Vagina (tissue), 2 donors: ENCODE measurements around the gene GOLT1A. TPM values are rescaled to one million over a fixed set of nuclear protein-coding genes. Genes with fewer than 3 reads are reported as not detected.

Source experiments
- DNase-seq, 2 donors: peaks; one replicate each; pipeline ENCODE4 v3.0.0-alpha.2; 2017; ENCODE audit errors: extremely low spot score in 2 of 2
- H3K27ac ChIP-seq: fragments of 200-600 bp; sonication (generic); one replicate; pipeline ENCODE4 v1.5.1; 2019
- H3K27me3 ChIP-seq: fragments of 200-600 bp; sonication (generic); one replicate; pipeline ENCODE4 v1.5.1; 2019
- H3K36me3 ChIP-seq, 2 donors: fragments of 200-600 bp; sonication (generic); one replicate each; pipeline ENCODE4 v1.5.1; 2017 to 2019
- H3K4me1 ChIP-seq: fragments of 200-600 bp; sonication (generic); one replicate; pipeline ENCODE4 v1.5.1; 2019
- H3K4me3 ChIP-seq, 2 donors: fragments of 200-600 bp; sonication (generic); 1 replicate in 1 of 2; 2 replicates in 1 of 2; pipeline ENCODE4 v1.5.1; 2016 to 2019
- H3K9me3 ChIP-seq: fragments of 200-600 bp; sonication (generic); one replicate; pipeline ENCODE4 v1.5.1; 2019
- POLR2A ChIP-seq, 2 donors: fragments of 450-650 bp; IDR thresholded peaks; one replicate each; pipeline ENCODE4 v1.6.1; 2017; ENCODE audit warnings: antibody characterized with exemption in 2 of 2, mild to moderate bottlenecking in 2 of 2, moderate library complexity in 2 of 2
- POLR2AphosphoS5 ChIP-seq, 2 donors: sonication (generic); formaldehyde crosslinking; IDR thresholded peaks; one replicate each; pipeline ENCODE4 v1.9.0; 2017; ENCODE audit warnings: antibody characterized with exemption in 2 of 2, mild to moderate bottlenecking in 2 of 2, low read depth in 1 of 2; ENCODE audit not compliant: insufficient read depth in 1 of 2
- intact Hi-C: fragments of 100-400 bp; cut with DNase I; formaldehyde crosslinking; loops from one replicate; pipeline ENCODE4 v1.15.1; 2023
- total RNA-seq: library from RNA; depleted of rRNA; stranded (reverse); fragments of >200 nt; gene quantifications from one replicate; pipeline ENCODE4 v1.2.3, GENCODE V29; 2016
- TF ChIP-seq, protein P1 (sequence below), 3 experiments: fragments of 450-650 bp in 2 of 3; fragments of 200-600 bp in 1 of 3; sonication (generic) in 1 of 3; IDR thresholded peaks; one replicate each; pipeline ENCODE4 v1.5.1; 2017 to 2019; ENCODE audit warnings: antibody characterized with exemption in 3 of 3, mild to moderate bottlenecking in 2 of 3, moderate library complexity in 2 of 3

GOLT1A gene
- total RNA-seq, 1 donor from 2014 or later = not detected

DNA sequence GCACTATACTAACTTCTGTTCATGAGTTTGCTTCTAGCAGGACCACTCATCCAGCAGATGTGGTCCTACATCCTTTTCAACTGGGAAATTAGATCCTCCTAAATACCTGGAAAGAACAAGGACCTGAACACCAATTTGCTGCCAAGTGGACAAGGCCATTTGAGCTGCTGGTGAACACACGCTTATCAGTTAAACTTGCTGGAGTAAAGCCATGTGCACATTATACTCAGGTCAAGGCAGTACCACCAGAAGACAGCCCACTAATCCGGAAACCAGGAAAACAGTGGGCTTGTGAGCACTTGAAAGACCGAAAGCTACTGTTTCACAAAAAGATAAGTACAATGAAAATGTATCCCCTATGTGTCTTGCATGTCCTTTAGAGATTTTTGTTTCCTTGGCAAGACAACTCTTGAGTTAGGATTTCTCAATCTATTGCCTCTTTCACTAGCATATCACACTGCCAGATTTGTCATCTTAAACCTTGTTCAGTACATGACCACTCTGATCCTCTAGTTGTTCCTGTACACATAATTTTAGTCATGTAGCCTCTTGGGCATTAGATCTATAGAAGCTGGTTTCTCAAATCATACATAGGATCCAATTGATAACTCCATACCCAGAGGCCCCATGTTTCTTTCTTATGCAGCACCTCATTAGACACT is 43.2 kb downstream of the GOLT1A start:
- H3K4me1 ChIP-seq = no peaks in the 10 kb centered on the region
- intact Hi-C loops = no loop called here
- H3K27ac ChIP-seq = no peak overlapping the region
- TF ChIP-seq POLR2AphosphoS5 (IDR thresholded peaks at IDR 0.05; ENCODE audit: insufficient read depth in 1 of 2, low read depth in 1 of 2) (no peak), POLR2A (IDR thresholded peaks at IDR 0.05) (no peak)
- TF ChIP-seq, protein P1, sequence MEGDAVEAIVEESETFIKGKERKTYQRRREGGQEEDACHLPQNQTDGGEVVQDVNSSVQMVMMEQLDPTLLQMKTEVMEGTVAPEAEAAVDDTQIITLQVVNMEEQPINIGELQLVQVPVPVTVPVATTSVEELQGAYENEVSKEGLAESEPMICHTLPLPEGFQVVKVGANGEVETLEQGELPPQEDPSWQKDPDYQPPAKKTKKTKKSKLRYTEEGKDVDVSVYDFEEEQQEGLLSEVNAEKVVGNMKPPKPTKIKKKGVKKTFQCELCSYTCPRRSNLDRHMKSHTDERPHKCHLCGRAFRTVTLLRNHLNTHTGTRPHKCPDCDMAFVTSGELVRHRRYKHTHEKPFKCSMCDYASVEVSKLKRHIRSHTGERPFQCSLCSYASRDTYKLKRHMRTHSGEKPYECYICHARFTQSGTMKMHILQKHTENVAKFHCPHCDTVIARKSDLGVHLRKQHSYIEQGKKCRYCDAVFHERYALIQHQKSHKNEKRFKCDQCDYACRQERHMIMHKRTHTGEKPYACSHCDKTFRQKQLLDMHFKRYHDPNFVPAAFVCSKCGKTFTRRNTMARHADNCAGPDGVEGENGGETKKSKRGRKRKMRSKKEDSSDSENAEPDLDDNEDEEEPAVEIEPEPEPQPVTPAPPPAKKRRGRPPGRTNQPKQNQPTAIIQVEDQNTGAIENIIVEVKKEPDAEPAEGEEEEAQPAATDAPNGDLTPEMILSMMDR (IDR thresholded peaks at IDR 0.05) = no peak
- no peaks in the 10 kb centered on the region for H3K36me3 ChIP-seq
- no peak for DNase-seq
- H3K9me3 ChIP-seq = peaks cover 6% of the 10 kb centered on the region
- H3K4me3 ChIP-seq = no peak overlapping the region
- no peaks in the 10 kb centered on the region for H3K27me3 ChIP-seq

GRCh38 chr1:204169858-204170257 is 43.9 kb downstream of the GOLT1A start:
- H3K36me3 ChIP-seq = no peaks in the 10 kb centered on the region
- no peak overlapping the region for H3K27ac ChIP-seq
- no peaks in the 10 kb centered on the region for H3K4me1 ChIP-seq
- no peak for DNase-seq
- TF ChIP-seq POLR2AphosphoS5 (IDR thresholded peaks at IDR 0.05; ENCODE audit: insufficient read depth in 1 of 2, low read depth in 1 of 2) (no peak), POLR2A (IDR thresholded peaks at IDR 0.05) (no peak)
- TF ChIP-seq, protein P1 (IDR thresholded peaks at IDR 0.05) = no peak
- H3K9me3 ChIP-seq = peaks cover 6% of the 10 kb centered on the region
- no peaks in the 10 kb centered on the region for H3K27me3 ChIP-seq
- intact Hi-C loops = loop anchor here (10.0 kb wide), 1 partner anchor 325 kb away; the partner anchor contains the start of gene PIK3C2B
- H3K4me3 ChIP-seq = no peak overlapping the region

GRCh38 chr1:204167730-204168129 is 46.1 kb downstream of the GOLT1A start:
- Histone ChIP-seq H3K9me3 (peaks cover 6% of the 10 kb centered on the region), H3K4me1 (no peaks in the 10 kb centered on the region), H3K4me3 (no peak overlapping the region), H3K27ac (no peak overlapping the region), H3K27me3 (no peaks in the 10 kb centered on the region), H3K36me3 (no peaks in the 10 kb centered on the region)
- intact Hi-C loops = loop anchor here (10.0 kb wide), 1 partner anchor 327 kb away; the partner anchor contains the start of gene PIK3C2B
- no peak for DNase-seq
- TF ChIP-seq, protein P1 (IDR thresholded peaks at IDR 0.05) = no peak
- TF ChIP-seq POLR2AphosphoS5 (IDR thresholded peaks at IDR 0.05; ENCODE audit: insufficient read depth in 1 of 2, low read depth in 1 of 2) = no peak
- TF ChIP-seq POLR2A (IDR thresholded peaks at IDR 0.05) = no peak

- no peak within 1 kb of the TSS for H3K4me3 ChIP-seq
- peaks cover 6% of the 10 kb centered on the region for H3K9me3 ChIP-seq
- H3K4me1 ChIP-seq = no peaks in the 10 kb centered on the region
- TF ChIP-seq, protein P1 (IDR thresholded peaks at IDR 0.05) = no peak
- TF ChIP-seq POLR2AphosphoS5 (IDR thresholded peaks at IDR 0.05; ENCODE audit: insufficient read depth in 1 of 2, low read depth in 1 of 2) = no peak
- TF ChIP-seq POLR2A (IDR thresholded peaks at IDR 0.05) = no peak
- H3K27ac ChIP-seq = no peak within 1 kb of the TSS
- intact Hi-C loops = loop anchor here (10.0 kb wide), 1 partner anchor 329 kb away; the partner anchor contains the start of gene PIK3C2B
- no peaks in the 10 kb centered on the region for H3K27me3 ChIP-seq
- H3K36me3 ChIP-seq = no peaks in the 10 kb centered on the region
- DNase-seq = no peak
Observed at GRCh38 chr1:204166219-204166618, 47.6 kb downstream of the GOLT1A start, which contains the start of gene REN. TSS of gene REN (minus strand) at chr1:204166337. CDS start at chr1:204166293, 44 bp downstream.

- Histone ChIP-seq H3K27ac (no peak overlapping the region), H3K9me3 (no peaks in the 10 kb centered on the region), H3K4me1 (no peaks in the 10 kb centered on the region), H3K27me3 (no peaks in the 10 kb centered on the region), H3K36me3 (no peaks in the 10 kb centered on the region), H3K4me3 (no peak overlapping the region)
- no peak for DNase-seq
- TF ChIP-seq POLR2AphosphoS5 (IDR thresholded peaks at IDR 0.05; ENCODE audit: insufficient read depth in 1 of 2, low read depth in 1 of 2) (peak; percentile 43 to 70), POLR2A (IDR thresholded peaks at IDR 0.05) (no peak)
- TF ChIP-seq, protein P1 (IDR thresholded peaks at IDR 0.05) = peak; percentile 94 to 99 (median 97)
- intact Hi-C loops = loop anchor here (5.0 to 10.0 kb wide), 3 partner anchors 50 to 332 kb away; partner anchors contain the start of genes GOLT1A and PIK3C2B
Observed at GRCh38 chr1:204162494-204163074, 51.2 kb downstream of the GOLT1A start.
